ENCODE data around the gene RNPC3. TPM values are rescaled to one million over a fixed set of nuclear protein-coding genes. Genes with fewer than 3 reads are reported as not detected.

RNPC3 gene
- total RNA-seq, 1 experiment from 2014 or later: 20.1 TPM

DNA sequence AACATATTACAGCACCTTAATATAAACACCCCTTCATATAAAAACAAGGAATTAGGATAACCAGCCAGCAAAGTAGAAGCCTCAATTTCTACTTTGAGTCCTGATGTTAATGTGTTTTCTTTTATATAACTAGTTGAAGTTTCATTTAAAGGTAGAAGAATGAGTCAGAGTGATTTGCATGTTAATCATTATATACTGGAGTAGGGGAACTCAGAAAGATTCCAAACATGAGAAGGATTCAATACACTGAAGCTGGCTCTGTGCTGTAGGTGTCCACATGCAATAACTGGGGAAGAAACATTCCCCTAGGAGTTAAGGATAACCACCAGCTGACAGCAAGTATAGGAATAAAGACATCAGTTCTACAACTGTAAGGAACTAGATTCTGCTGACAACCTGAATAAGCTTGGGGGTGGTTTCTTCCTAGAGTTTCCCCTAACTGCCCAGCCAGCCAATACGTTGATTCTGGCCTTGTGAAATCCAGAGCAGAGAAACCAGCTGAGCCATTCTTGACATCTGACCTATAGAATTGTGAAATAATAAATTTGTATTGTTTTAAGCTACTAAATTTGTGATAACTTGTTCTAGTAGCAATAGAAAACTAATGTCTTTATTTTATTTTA lies 33.4 kb upstream of the RNPC3 start:
- no peaks in the 10 kb centered on the region for H3K27me3 ChIP-seq (replicated peaks; ENCODE audit: insufficient read depth, low read depth, low read length, poor library complexity)
- no peak for TF ChIP-seq EZH2 (IDR thresholded peaks at IDR 0.05; ENCODE audit: borderline replicate concordance, low read depth, low read length, poor library complexity, severe bottlenecking)
- TF ChIP-seq, protein P1, sequence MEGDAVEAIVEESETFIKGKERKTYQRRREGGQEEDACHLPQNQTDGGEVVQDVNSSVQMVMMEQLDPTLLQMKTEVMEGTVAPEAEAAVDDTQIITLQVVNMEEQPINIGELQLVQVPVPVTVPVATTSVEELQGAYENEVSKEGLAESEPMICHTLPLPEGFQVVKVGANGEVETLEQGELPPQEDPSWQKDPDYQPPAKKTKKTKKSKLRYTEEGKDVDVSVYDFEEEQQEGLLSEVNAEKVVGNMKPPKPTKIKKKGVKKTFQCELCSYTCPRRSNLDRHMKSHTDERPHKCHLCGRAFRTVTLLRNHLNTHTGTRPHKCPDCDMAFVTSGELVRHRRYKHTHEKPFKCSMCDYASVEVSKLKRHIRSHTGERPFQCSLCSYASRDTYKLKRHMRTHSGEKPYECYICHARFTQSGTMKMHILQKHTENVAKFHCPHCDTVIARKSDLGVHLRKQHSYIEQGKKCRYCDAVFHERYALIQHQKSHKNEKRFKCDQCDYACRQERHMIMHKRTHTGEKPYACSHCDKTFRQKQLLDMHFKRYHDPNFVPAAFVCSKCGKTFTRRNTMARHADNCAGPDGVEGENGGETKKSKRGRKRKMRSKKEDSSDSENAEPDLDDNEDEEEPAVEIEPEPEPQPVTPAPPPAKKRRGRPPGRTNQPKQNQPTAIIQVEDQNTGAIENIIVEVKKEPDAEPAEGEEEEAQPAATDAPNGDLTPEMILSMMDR (conservative IDR thresholded peaks at IDR 0.05; ENCODE audit: low read depth, low read length): no peak
- no peak overlapping the region for H3K27ac ChIP-seq (ENCODE audit: low read depth, low read length, poor library complexity, severe bottlenecking)
- no peaks in the 10 kb centered on the region for H3K9me3 ChIP-seq (ENCODE audit: low read depth, low read length, poor library complexity, severe bottlenecking)
- intact Hi-C loops (cut with micrococcal nuclease; ENCODE audit: unreplicated experiment): no loop called here
- peaks cover 10% of the 10 kb centered on the region for H3K4me1 ChIP-seq (ENCODE audit: insufficient read depth, low read length, poor library complexity, severe bottlenecking)
- H3K36me3 ChIP-seq (ENCODE audit: insufficient read depth, low read length, poor library complexity, severe bottlenecking): no peaks in the 10 kb centered on the region
- H3K4me3 ChIP-seq (ENCODE audit: low read depth, low read length, poor library complexity, severe bottlenecking): no peak overlapping the region
- no TSS peak for BruUV-seq (replicated peaks)
- ChIA-PET POLR2A (ENCODE audit: low non-redundant PET) (no interaction called here), CTCF (no interaction called here)
- DNase-seq (ENCODE audit: low spot score): no peak

DNA sequence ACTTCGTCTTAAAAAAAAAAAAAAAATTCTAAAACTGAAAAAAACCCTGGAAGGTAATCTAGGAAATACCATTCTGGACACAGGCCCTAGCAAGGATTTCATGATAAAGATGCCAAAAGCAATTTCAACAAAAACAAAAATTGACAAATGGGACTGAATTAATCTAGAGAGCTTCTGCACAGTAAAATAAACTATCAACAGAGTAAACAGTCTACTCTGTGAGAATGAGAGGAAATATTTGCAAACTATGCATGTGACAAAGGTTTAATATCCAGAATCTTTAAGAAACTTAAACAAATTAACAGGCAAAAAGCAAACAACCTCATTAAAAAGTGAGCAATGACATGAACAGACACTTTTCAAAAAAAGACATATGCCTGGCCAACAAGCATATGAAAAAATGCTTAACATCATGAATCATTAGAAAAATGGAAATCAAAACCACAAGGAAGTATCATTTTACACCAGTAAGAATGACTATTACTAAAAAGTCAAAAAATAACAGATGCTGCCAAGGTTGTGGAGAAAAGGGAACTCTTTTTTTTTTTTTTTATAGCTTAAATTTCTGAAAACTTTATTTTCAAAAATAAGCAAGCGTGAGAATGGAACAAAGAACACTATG lies 29.4 kb upstream of the RNPC3 start:
- no TSS peak for BruUV-seq (replicated peaks)
- no peak overlapping the region for H3K27ac ChIP-seq (ENCODE audit: low read depth, low read length, poor library complexity, severe bottlenecking)
- intact Hi-C loops (cut with micrococcal nuclease; ENCODE audit: unreplicated experiment): no loop called here
- ChIA-PET CTCF (no interaction called here), POLR2A (ENCODE audit: low non-redundant PET) (no interaction called here)
- TF ChIP-seq, protein P1 (conservative IDR thresholded peaks at IDR 0.05; ENCODE audit: low read depth, low read length): no peak
- TF ChIP-seq EZH2 (IDR thresholded peaks at IDR 0.05; ENCODE audit: borderline replicate concordance, low read depth, low read length, poor library complexity, severe bottlenecking): no peak
- H3K36me3 ChIP-seq (ENCODE audit: insufficient read depth, low read length, poor library complexity, severe bottlenecking): no peaks in the 10 kb centered on the region
- no peak for DNase-seq (ENCODE audit: low spot score)
- H3K27me3 ChIP-seq (replicated peaks; ENCODE audit: insufficient read depth, low read depth, low read length, poor library complexity): no peaks in the 10 kb centered on the region
- no peak overlapping the region for H3K4me3 ChIP-seq (ENCODE audit: low read depth, low read length, poor library complexity, severe bottlenecking)
- H3K9me3 ChIP-seq (ENCODE audit: low read depth, low read length, poor library complexity, severe bottlenecking): no peaks in the 10 kb centered on the region
- H3K4me1 ChIP-seq (ENCODE audit: insufficient read depth, low read length, poor library complexity, severe bottlenecking): peaks cover 3% of the 10 kb centered on the region

DNA sequence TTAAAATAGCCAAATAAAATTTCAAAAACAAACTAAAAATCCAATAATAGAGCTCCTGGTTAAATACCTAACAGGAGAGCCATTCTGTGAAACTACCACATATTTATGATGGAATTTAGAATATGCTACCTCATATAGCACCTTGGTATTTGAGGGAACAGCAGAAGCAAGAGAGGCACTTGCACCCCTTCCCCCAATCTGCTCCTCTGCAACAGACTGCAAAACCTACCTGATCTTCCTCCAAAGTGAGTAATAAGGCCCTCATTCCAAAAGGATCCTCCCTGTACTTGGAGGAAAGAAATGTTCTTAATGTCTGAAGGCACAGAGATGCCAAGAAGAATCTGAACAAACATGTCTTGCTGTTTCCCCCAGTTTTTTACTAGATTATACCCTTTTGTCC lies 28.1 kb upstream of the RNPC3 start:
- Histone ChIP-seq H3K4me3 (ENCODE audit: low read depth, low read length, poor library complexity, severe bottlenecking) (no peak overlapping the region), H3K36me3 (ENCODE audit: insufficient read depth, low read length, poor library complexity, severe bottlenecking) (no peaks in the 10 kb centered on the region), H3K4me1 (ENCODE audit: insufficient read depth, low read length, poor library complexity, severe bottlenecking) (no peaks in the 10 kb centered on the region), H3K9me3 (ENCODE audit: low read depth, low read length, poor library complexity, severe bottlenecking) (no peaks in the 10 kb centered on the region), H3K27ac (ENCODE audit: low read depth, low read length, poor library complexity, severe bottlenecking) (no peak overlapping the region), H3K27me3 (replicated peaks; ENCODE audit: insufficient read depth, low read depth, low read length, poor library complexity) (no peaks in the 10 kb centered on the region)
- TF ChIP-seq, protein P1 (conservative IDR thresholded peaks at IDR 0.05; ENCODE audit: low read depth, low read length): no peak
- intact Hi-C loops (cut with micrococcal nuclease; ENCODE audit: unreplicated experiment): no loop called here
- BruUV-seq (replicated peaks): no TSS peak
- CTCF ChIA-PET: no interaction called here
- no peak for DNase-seq (ENCODE audit: low spot score)
- POLR2A ChIA-PET (ENCODE audit: low non-redundant PET): no interaction called here

Data from A673 (cell line).